HL-60/S4 (cell line): Measurements from ENCODE around the gene KHDC3L.
"Not testable (repeated sequence)": the region's sequence is repeated elsewhere in the genome, so short reads cannot be mapped to it uniquely, and the experiment has no call there.

Experiments
- in situ Hi-C: fragments of 300-500 bp; cut with MboI; formaldehyde crosslinking; loops from 2 replicates; pipeline ENCODE4 v1.14.3; 2022; ENCODE audit warnings: low sequenced_read_pairs

Gene KHDC3L

DNA sequence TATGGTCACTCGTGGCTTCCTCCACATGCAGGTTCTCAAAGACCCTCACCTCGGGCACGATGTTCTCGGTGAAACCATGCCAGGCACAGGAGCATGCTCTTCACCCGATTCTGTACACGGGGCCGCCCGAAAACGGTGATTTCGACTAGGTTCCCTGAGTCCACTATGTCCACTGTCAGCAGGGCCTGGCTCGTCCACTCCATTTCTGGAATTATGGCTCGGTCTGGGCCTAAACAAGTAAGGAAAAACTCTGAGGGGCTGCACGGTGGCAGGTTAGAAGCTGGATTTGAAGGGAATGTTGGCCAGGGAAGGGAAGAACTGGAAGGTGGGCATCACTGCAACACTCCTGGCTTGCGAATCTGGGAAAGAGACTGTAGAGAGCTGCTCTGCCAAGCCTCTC, 6.7 kb downstream of the KHDC3L start:
- in situ Hi-C loops: no loop called here

DNA sequence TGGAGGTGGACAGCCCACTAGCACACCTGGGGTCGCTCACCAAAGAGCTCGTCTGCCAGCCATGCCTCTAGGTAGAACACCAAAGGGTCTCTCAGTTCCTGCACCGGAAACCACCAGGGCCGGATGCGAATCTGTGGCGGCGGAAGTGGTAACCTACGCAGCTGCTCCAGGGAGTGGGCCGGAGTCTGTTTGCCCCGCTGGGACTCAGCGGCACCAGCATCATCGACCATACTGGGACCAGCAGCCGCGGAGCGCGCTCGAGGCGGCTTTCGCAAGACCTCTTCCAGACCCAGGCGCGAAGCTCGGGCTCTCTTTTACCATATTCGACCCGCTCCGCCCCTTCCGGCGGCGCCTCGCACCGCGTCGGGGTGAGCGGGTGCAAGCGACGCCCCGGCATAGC, 7.1 kb downstream of the KHDC3L start, which contains the start of gene OOEP:
OOEP (minus strand) TSS at position 335 of the 400 bp plus-strand sequence; CDS start at position 230, 105 bp downstream.
- in situ Hi-C loops: no loop called here

DNA sequence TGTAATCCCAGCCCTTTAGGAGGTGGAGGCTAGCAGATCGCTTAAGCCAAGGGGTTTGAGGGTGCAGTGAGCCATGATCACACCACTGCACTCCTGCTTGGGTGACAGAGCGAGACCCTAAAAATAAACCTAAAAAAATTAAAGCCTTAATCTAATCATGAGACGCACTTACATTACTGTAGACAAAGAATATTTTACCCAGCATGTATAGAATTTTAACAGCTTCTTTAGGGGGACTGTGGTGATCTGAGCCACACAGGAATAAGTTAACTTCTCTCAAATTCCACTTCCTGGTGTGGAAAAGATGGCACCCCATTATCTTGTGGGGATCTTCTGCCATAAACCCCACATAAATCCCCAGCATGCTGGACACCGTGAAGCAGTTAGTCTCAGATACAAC, 9.5 kb downstream of the KHDC3L start:
- in situ Hi-C loops: no loop called here

DNA sequence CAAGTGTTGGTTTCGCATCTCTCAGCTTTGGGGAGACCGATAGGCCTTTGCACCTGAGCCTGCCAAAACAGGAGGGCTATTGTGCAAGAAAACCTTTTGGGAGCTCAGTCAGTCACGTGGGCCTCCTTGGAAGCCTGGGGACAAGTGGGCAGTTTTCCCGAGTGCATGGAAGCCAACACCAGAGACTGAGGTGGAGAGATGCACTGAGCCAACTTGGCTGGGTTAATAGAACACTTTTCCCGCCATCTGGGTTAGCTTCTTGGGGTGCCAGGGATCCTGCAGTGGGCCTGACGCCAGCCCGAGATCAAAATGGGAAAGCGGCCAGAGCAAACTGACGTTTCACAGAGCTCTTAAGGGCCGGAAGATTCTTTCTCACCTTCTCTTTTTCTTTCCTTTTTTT, 10.1 kb downstream of the KHDC3L start:
- in situ Hi-C loops: no loop called here

DNA sequence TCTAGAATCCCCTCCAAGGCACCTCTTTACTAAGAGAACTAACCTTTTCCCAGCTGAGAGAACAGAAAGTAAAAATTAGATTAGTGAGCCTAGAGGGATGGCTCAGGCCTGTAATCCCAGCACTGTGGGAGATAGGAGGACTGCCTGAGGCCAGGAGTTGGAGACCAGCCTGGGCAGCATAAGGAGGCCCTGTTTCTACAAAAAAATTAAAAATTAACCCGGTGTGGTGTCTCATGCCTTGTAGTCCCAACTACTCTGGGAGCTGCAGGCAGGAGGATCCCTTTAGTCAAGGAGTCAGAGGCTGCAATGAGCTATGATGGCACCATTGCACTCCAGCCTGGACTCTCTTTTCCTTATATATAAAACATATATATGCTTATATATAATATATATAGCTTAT, 12.8 kb downstream of the KHDC3L start:
- in situ Hi-C loops: no loop called here

DNA sequence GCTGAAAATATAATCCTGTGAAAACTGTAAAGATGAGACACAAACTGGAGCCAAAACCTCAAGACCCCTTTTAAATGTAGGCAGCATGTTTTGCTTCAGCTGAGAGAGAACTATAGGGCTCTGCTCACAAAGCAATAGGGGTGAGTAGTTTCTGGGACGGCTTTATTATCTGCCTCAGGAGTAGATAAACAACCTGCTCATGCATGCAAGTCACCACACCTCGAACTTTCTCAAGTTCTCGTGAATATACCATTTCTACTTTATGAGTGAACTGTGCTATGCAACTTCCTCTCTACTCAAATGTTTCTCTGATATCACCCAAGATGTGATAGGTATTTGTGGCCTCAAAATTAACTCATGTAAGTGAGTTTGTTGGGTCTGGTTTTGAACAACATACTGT, 14.8 kb downstream of the KHDC3L start:
- in situ Hi-C loops: no loop called here

DNA sequence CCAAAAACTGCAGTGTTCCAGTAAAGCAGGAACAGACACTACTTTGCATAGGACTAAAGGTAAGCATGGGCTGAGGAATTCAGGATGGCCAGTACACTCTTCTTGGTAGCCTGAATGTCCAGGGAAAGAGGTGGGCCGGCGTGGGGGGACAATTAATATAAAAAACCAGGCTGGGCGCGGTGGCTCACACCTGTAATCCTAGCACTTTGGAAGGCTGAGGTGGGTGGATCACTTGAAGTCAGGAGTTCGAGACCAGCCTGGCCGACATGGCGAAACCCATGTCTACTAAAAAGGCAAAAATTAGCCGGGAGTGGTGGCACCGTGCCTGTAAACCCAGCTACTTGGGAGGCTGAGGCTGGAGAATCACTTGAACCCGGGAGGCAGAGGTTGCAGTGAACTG, 19.1 kb downstream of the KHDC3L start:
- in situ Hi-C loops: not testable (repeated sequence)

DNA sequence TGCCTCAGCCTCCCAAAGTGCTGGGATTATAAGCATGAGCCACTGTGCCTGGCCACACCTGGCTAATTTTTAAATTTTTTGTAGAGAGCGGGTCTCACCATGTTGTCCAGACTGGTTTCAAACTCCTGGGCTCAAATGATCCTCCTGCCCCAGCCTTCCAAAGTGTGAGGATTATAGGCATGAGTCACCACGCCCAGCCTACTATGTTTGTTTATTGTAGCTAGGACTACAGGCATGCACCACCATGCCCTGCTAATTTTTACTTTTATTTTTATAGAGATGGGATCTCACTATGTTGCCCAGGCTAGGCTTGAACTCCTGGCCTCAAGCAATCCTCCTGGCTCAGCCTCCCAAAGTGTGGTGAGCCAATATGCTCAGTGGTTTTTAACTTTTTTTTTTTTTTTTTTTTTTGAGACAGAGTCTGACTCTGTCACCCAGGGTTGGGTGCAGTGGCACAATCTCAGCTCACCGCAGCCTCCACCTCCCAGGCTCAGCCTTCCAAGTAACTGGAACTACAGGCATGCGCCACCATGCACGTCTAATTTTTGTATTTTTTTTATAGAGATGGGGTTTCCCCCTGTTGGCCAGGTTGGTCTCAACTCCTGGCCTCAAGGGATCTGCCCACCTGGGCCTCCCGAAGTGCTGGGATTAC, 20.1 kb downstream of the KHDC3L start:
- in situ Hi-C loops: no loop called here

DNA sequence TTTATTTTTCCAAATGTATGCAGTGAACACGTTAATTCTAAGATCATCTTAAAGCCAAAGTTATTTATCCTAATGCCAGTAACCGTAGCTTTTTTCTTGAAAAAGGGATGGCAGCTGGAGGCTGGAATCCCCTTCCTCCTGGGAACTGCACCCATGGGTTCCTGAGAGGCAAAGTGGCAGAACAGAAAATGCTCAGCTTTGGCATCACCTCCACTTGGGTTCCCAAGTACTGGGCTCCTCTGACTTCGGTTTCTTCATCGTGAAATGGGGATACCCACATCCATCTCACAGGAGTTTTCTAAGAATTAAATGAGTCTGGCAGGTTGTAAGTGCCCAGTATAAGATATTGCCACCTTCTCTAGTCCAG, 26.0 kb downstream of the KHDC3L start:
- in situ Hi-C loops: no loop called here

DNA sequence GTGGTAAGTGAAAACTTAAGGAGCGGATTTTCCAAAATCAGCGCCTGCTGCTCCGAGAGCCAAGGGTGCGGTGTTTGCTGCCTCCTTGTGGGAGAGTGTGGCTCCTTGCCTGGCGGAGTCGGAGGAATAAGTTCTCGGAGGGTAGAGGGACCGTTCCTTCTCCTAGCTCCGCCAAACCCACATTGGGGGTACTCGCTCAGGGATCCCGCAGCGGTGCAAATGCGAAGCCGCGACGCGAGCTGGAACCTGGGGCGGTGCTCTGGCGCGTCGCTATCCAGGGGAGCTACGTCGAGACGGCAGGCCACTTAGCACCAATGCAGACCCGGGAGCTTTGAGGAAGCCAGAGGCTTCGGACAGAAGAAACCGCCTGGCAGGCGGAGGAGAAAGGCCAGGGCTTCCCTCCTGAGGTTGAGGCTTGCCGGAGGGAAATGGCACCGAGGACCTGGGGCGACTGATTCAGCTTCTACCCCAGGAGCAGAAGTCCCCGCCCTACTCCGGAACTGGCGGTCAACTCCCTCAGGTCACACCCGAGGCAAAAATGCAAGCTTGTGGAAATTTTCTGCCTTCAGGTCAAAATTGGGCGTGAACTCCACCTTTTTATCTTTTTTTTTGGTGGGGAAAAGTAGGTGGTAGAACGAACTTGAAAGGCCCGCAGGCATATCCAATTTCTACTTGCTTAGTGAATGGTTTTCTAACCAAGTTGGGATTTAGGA, 26.5 kb downstream of the KHDC3L start:
- in situ Hi-C loops: no loop called here

DNA sequence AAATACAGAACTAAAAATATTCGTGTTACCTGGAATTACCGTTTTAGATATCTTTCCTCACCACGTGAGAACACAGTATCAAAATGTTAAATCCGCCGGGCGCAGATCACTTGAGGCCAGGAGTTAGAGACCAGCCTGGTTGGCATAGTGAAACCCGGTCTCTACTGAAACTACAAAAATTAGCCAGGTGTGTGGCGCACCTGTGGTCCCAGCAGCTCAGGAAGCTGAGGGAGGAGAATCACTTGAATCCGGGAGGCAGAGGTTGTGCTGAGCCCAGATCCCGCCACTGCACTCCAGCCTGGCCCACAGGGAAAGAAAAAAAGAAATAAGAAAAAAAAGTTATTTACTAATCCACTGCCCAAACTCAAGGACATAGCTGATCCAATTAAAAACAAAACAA, 27.4 kb downstream of the KHDC3L start:
- in situ Hi-C loops: no loop called here

DNA sequence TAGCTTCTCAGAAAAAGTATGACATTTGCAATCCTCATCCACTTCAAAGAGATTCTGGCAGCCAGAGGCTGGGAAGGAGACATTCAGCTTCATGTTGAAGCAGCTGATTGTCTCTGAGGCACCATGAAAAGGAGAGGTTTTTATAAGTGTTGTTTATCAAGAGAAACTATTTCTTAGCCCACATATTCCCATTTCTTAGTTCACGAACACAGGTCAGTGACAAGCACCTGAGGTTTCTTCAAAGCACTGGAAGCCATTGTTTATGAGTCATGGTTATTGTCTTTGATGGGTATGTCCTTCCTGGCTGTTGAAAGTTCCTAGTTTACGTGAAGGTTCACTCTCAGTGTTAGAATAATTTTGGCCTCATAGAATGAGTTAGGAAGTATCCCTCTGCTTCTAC, 29.2 kb downstream of the KHDC3L start:
- in situ Hi-C loops: no loop called here

DNA sequence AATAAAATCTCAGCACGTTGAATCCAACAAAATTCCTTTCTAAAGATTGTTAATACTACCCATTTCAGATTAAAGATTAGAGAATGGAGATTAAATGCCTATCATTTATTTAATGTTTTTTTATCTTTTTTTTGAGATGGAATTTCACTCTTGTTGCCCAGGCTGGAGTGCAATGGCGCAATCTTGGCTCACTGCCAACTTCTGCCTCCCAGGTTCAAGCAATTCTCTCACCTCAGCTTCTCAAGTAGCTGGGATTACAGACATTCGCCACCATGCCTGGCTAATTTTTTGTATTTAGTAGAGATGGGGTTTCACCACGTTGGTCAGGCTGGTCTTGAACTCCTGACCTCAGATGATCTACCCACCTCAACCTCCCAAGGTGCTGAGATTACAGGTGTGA, 29.7 kb downstream of the KHDC3L start:
- in situ Hi-C loops: not testable (repeated sequence)

DNA sequence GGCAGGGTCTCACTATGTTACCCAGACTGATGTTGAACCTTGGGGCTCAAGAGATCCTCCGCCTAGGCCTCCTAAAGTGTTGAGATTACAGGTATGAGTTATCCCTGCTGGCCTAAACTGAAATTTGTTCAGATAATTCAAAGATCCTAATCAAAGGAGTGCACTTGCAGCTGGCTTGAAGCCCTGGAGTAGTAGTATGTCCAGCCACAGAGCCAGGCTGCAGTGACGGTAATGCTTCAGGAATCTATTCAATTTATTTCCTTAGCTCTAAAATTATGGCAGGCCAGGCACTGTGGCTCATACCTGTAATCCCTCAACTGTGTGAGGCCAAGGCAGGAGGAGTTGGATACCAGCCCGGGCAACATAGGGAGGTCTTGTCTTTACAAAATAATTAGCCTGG, 30.8 kb downstream of the KHDC3L start:
- in situ Hi-C loops: no loop called here

DNA sequence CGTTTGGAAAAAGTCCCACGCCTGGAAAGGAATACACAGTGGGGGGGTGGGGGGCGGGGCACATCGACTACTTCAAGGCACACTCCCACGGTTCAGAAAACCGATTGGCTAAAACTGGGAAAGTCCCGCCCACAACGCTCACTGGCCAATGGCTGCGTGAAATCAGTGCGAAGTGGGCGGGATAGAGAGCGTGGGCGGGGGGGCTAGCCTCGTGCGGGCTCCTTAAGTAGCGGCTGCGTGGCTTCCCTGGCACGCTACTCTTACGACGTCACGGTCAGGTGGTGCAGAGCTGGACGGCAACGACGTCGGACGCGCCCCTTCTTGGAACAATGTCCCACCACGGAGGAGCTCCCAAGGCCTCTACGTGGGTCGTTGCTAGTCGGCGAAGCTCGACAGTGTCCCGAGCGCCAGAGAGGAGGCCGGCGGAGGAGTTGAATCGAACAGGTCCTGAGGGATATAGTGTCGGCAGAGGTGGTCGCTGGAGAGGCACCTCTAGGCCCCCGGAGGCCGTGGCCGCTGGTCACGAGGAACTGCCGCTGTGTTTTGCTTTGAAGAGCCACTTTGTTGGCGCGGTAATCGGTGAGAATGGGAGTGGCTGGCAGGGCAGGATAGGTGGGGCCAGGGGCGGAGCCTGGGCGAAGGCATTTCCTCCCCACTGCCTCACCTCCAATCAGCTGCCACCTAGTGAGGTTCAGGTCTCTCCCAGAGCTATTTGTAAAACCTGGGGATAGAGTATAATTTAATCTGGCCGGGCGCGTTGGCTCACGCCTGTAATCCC, 32.3 kb downstream of the KHDC3L start, which contains the start of gene DDX43:
DDX43 (plus strand) TSS at position 252 of the 778 bp plus-strand sequence; CDS start at position 330, 78 bp downstream.
- in situ Hi-C loops: no loop called here

DNA sequence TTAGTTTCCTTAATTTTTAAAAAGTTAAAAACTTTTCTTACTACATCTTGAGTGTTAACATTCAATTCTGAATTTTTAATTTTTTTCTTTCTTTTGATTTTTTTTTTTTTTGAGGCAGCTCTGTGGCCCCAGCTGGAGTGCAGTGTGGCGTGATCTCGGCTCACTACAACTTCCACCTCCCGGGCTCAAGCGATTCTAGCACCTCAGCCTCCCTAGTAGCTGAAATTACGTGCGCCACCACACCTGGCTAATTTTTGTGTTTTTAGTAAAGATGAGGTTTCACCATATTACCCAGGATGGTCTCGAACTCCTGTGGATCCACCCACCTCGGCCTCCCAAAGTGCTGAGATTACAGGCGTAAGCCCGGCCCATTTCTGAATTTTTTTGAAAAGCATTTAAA, 33.4 kb downstream of the KHDC3L start:
- in situ Hi-C loops: no loop called here

DNA sequence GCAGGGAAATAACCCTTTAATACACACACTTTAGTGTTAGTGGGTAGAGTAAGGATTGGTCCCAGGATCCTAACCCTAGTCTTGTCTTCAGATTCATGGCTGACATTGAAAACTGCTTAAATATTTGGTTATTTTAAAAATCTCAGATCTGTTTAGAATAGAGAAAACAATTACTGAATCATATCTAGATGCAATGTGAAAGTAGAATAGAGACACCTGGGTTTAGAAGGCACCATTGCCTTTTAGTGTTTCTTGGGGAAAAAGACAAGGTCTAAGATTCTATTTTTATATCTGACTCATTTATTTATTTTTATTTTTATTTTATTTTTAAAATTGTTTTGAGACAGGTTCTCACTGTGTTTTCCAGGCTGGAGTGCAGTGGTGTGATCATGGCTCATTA, 38.2 kb downstream of the KHDC3L start:
- in situ Hi-C loops: no loop called here

DNA sequence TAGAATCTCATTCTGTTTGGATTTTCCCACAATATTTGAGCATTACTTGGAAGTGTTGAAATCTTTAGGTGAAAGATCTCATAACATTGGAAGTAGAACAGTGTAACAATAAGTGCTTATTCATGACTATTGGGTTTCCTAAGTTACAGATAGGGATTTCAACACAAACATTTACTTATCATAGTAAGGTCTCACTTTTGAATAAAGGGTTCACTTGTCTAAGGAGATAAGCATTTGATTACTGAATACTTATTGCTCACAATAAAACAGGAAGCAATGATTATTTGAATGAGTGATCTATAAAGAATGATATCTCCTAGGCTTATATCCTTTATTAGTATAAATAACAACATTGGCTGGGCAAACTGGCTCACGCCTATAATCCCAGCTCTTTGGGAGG, 46.9 kb downstream of the KHDC3L start:
- in situ Hi-C loops: no loop called here

DNA sequence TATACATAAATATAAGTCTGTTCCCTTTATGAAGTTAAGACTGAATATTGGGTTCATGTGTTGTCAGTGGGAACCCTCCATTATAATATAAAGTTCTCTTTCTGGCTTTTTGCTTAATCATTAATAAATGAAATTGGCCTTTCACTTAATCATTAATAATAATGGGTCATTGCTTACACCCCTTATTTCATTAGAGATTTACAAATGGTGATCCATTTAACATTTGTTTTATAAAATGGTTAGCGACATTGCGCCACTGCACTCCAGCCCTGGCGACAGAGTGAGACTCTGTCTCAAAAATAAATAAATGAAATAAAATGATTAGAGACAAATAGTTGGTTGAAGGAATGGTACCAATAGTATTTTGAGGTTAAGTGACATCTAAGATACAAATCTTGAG, 50.6 kb downstream of the KHDC3L start:
- in situ Hi-C loops: no loop called here
